GM12878 (cell line): ENCODE data around the gene IRGC. TPM values are rescaled to one million over a fixed set of nuclear protein-coding genes. Genes with fewer than 3 reads are reported as not detected.

Experiments used
- ATAC-seq: fragments of 200-7000 bp; cut with Tn5 transposase; 3 replicates; pipeline ENCODE4 v1.9.1; 2020; ENCODE audit warnings: mild to moderate bottlenecking, moderate library complexity
- BruUV-seq: library from RNA; stranded (reverse); fragments of 400-500 nt; replicated peaks from 2 replicates; lab custom pipeline; 2021; lab: Mats Ljungman, UMichigan
- CTCF ChIA-PET: fragments of 300-600 bp; sonication (Branson Sonifier 250); formaldehyde crosslinking; extraction: SDS; loops from one replicate; lab custom pipeline; 2021; ENCODE audit warnings: inconsistent platforms; lab: Yijun Ruan, JAX
- POLR2A ChIA-PET: fragments of 350-600 bp; formaldehyde crosslinking; extraction: SDS; loops from one replicate; lab custom pipeline; 2021; ENCODE audit warnings: inconsistent platforms; lab: Charles Lee
- RAD21 ChIA-PET: fragments of 300-600 bp; sonication (Branson Sonifier 250); formaldehyde crosslinking; loops from one replicate; lab custom pipeline; 2023; ENCODE audit warnings: antibody characterized with exemption; ENCODE audit not compliant: unreplicated experiment; lab: Charles Lee
- SMC1A ChIA-PET: fragments of 300-600 bp; sonication (Branson Sonifier 250); formaldehyde crosslinking; loops from one replicate; lab custom pipeline; 2023; ENCODE audit not compliant: unreplicated experiment, uncharacterized antibody; lab: Charles Lee
- DNase-seq: peaks from one replicate; pipeline ENCODE4 v3.0.0-alpha.2; 2011; ENCODE audit warnings: low read depth, low spot score
- FAIRE-seq: peaks from 3 replicates; lab custom pipeline; 2011; peaks lifted over from hg19 to GRCh38; lab: Jason Lieb, UNC
- H2AFZ ChIP-seq: 2 replicates; pipeline ENCODE4 v1.6.0; 2011; ENCODE audit warnings: low read depth, low read length, control low read depth; ENCODE audit not compliant: control insufficient read depth
- H3K27ac ChIP-seq: 2 replicates; pipeline ENCODE4 v1.5.1; 2011; ENCODE audit warnings: control low read depth; ENCODE audit not compliant: control insufficient read depth, insufficient read depth
- H3K27me3 ChIP-seq, 2 experiments: replicated peaks in 1 of 2; 2 replicates each; pipeline versions ENCODE4 v1.6.0 to v1.6.1; 2011; ENCODE audit warnings: low read length in 1 of 2; ENCODE audit not compliant: control insufficient read depth in 2 of 2, insufficient read depth in 2 of 2
- H3K36me3 ChIP-seq, 2 experiments: 2 replicates each; pipeline ENCODE4 v1.5.1; 2011; ENCODE audit warnings: low read length in 1 of 2; ENCODE audit not compliant: control insufficient read depth in 2 of 2, insufficient read depth in 2 of 2
- H3K4me1 ChIP-seq: 2 replicates; pipeline ENCODE4 v1.6.1; 2011; ENCODE audit warnings: mild to moderate bottlenecking, low read length, moderate library complexity, mixed read lengths; ENCODE audit not compliant: control insufficient read depth, insufficient read depth
- H3K4me2 ChIP-seq: 2 replicates; pipeline ENCODE4 v1.6.0; 2011; ENCODE audit warnings: control low read depth; ENCODE audit not compliant: control insufficient read depth, insufficient read depth
- H3K4me3 ChIP-seq: fragments of 200-600 bp; sonication (generic); 2 replicates; pipeline ENCODE4 v1.5.1; 2016
- H3K79me2 ChIP-seq: 2 replicates; pipeline ENCODE4 v1.6.0; 2011; ENCODE audit warnings: low read length; ENCODE audit not compliant: control insufficient read depth, insufficient read depth
- H3K9ac ChIP-seq: 2 replicates; pipeline ENCODE4 v1.8.0; 2011; ENCODE audit warnings: low read length, control low read depth, mixed read lengths; ENCODE audit not compliant: control insufficient read depth, insufficient read depth
- H3K9me3 ChIP-seq: replicated peaks from 3 replicates; pipeline ENCODE4 v1.5.1; 2011; ENCODE audit warnings: mild to moderate bottlenecking, low read length; ENCODE audit not compliant: control insufficient read depth, insufficient read depth
- H4K20me1 ChIP-seq: 2 replicates; pipeline ENCODE4 v1.6.0; 2011; ENCODE audit not compliant: control insufficient read depth, insufficient read depth
- ATF7 ChIP-seq: fragments of 450-650 bp; IDR thresholded peaks from 2 replicates; pipeline ENCODE4 v1.6.1; 2016; ENCODE audit warnings: low read depth, mild to moderate bottlenecking
- E2F4 ChIP-seq: IDR thresholded peaks from 2 replicates; pipeline ENCODE4 v1.6.1; 2012; ENCODE audit warnings: low read depth, low read length, improper control_type of control experiment
- FOXM1 ChIP-seq: IDR thresholded peaks from 2 replicates; pipeline ENCODE4 v1.6.1; 2012; ENCODE audit warnings: low read depth, mild to moderate bottlenecking, inconsistent platforms, low read length, moderate library complexity
- HCFC1 ChIP-seq: fragments of 150-350 bp; IDR thresholded peaks from 2 replicates; pipeline ENCODE4 v1.6.1; 2014; ENCODE audit warnings: low read length
- KAT2A ChIP-seq: conservative IDR thresholded peaks from 2 replicates; pipeline ENCODE4 v1.6.1; 2011; ENCODE audit warnings: low read depth, low read length; ENCODE audit not compliant: control insufficient read depth
- KLF5 ChIP-seq: fragments of 450-650 bp; IDR thresholded peaks from 2 replicates; pipeline ENCODE4 v1.6.1; 2014; ENCODE audit warnings: mild to moderate bottlenecking; ENCODE audit not compliant: partially characterized antibody
- MEF2A ChIP-seq: IDR thresholded peaks from 2 replicates; pipeline ENCODE4 v1.6.1; 2011; ENCODE audit warnings: low read depth, mild to moderate bottlenecking, low read length, moderate library complexity; ENCODE audit not compliant: insufficient read depth
- MTA3 ChIP-seq: IDR thresholded peaks from 2 replicates; pipeline ENCODE4 v1.6.1; 2012; ENCODE audit warnings: low read length, inconsistent platforms, borderline replicate concordance
- MYB ChIP-seq: fragments of 150-350 bp; IDR thresholded peaks from 2 replicates; pipeline ENCODE4 v1.6.1; 2014; ENCODE audit warnings: mild to moderate bottlenecking, low read depth, low read length, borderline replicate concordance
- MYC ChIP-seq: IDR thresholded peaks from 2 replicates; pipeline ENCODE4 v1.6.1; 2011; ENCODE audit warnings: mild to moderate bottlenecking, low read length, moderate library complexity, inconsistent platforms; ENCODE audit not compliant: insufficient read depth, insufficient replicate concordance, insufficient read length, severe bottlenecking
- NFYB ChIP-seq: IDR thresholded peaks from 2 replicates; pipeline ENCODE4 v1.6.1; 2011; ENCODE audit warnings: low read depth, mild to moderate bottlenecking, low read length, improper control_type of control experiment, moderate library complexity; ENCODE audit not compliant: insufficient read depth
- PAX8 ChIP-seq: fragments of 450-650 bp; IDR thresholded peaks from 2 replicates; pipeline ENCODE4 v1.6.1; 2017; ENCODE audit warnings: mild to moderate bottlenecking, moderate library complexity
- POLR2AphosphoS5 ChIP-seq: IDR thresholded peaks from 2 replicates; pipeline ENCODE4 v1.6.1; 2011; ENCODE audit warnings: mild to moderate bottlenecking, low read length, inconsistent platforms
- POU2F2 ChIP-seq: IDR thresholded peaks from 3 replicates; pipeline ENCODE4 v1.6.1; 2011; ENCODE audit warnings: low read depth, mild to moderate bottlenecking, low read length, borderline replicate concordance
- RCOR1 ChIP-seq: conservative IDR thresholded peaks from 2 replicates; pipeline ENCODE4 v1.6.1; 2012; ENCODE audit warnings: low read depth, low read length, improper control_type of control experiment
- SIN3A ChIP-seq: IDR thresholded peaks from 2 replicates; pipeline ENCODE4 v1.6.1; 2012; ENCODE audit warnings: low read depth, low read length, improper control_type of control experiment
- SIX5 ChIP-seq: IDR thresholded peaks from 2 replicates; pipeline ENCODE4 v1.6.1; 2011; ENCODE audit warnings: mild to moderate bottlenecking, low read depth, low read length, moderate library complexity; ENCODE audit not compliant: severe bottlenecking
- SMAD5 ChIP-seq: IDR thresholded peaks from 2 replicates; pipeline ENCODE4 v1.6.1; 2016; ENCODE audit warnings: antibody characterized with exemption, low read depth
- SP1 ChIP-seq: IDR thresholded peaks from one replicate; pipeline ENCODE4 v1.6.1; 2011; ENCODE audit warnings: low read depth, low read length
- STAT3 ChIP-seq: IDR thresholded peaks from 2 replicates; pipeline ENCODE4 v1.6.1; 2011; ENCODE audit warnings: low read depth, low read length, improper control_type of control experiment
- TAF1 ChIP-seq: IDR thresholded peaks from 2 replicates; pipeline ENCODE4 v1.6.1; 2011; ENCODE audit warnings: mild to moderate bottlenecking, low read depth, low read length, borderline replicate concordance
- YBX1 ChIP-seq: fragments of 450-650 bp; IDR thresholded peaks from 2 replicates; pipeline ENCODE4 v1.6.1; 2016; ENCODE audit warnings: antibody characterized with exemption
- ZNF384 ChIP-seq: IDR thresholded peaks from 2 replicates; pipeline ENCODE4 v1.6.1; 2012; ENCODE audit warnings: low read depth, mild to moderate bottlenecking, low read length, improper control_type of control experiment, borderline replicate concordance
- WGBS: methylation state at CpG from one replicate; pipeline ENCODE4 v1.1.6; 2016; ENCODE audit warnings: low lambda C conversion rate; ENCODE audit not compliant: insufficient replicate concordance, insufficient coverage; ENCODE audit errors: missing lambda C conversion rate; 5-methylcytosine and 5-hydroxymethylcytosine counted together
- in situ Hi-C: fragments of 300-500 bp; cut with MboI; formaldehyde crosslinking; loops from 9 replicates; pipeline ENCODE4 v1.14.3; 2018; ENCODE audit warnings: mixed read lengths
- intact Hi-C: fragments of 100-400 bp; cut with micrococcal nuclease; formaldehyde crosslinking; loops from one replicate; pipeline ENCODE4 v1.14.2; 2022; ENCODE audit not compliant: unreplicated experiment
- polyA plus RNA-seq, 11 experiments: library from polyadenylated mRNA; depleted of rRNA in 4 of 11; unstranded in 6 of 11; stranded (reverse) in 5 of 11; fragments of >200 nt; fragmentation: Nextera tagmentation in 4 of 11; fragmentation: Illumina TruSeq in 1 of 11; extraction: Ambion mirVana in 4 of 11; extraction: Trizol in 1 of 11; gene quantifications; 1 replicate in 1 of 11; 2 replicates in 10 of 11; pipeline versions ENCODE4 v1.2.1 to v1.2.3, GENCODE V29; 2011 to 2016; ENCODE audit warnings: inconsistent platforms in 2 of 11, missing spikeins in 2 of 11, low read depth in 1 of 11
- total RNA-seq, 4 experiments: library from RNA; depleted of rRNA in 3 of 4; stranded (reverse); fragments of >200 nt in 3 of 4; fragmentation: Illumina TruSeq in 1 of 4; extraction: Trizol in 1 of 4; gene quantifications; 2 replicates each; pipeline versions ENCODE4 v1.2.1 to v1.2.3, GENCODE V29; 2013 to 2021

Gene IRGC
- total and polyA plus RNA-seq, 10 of the 15 experiments (the other 5 are each of a cell fraction or from before 2014, with no cell fraction given), result 0.04 TPM; not detected in 9

DNA sequence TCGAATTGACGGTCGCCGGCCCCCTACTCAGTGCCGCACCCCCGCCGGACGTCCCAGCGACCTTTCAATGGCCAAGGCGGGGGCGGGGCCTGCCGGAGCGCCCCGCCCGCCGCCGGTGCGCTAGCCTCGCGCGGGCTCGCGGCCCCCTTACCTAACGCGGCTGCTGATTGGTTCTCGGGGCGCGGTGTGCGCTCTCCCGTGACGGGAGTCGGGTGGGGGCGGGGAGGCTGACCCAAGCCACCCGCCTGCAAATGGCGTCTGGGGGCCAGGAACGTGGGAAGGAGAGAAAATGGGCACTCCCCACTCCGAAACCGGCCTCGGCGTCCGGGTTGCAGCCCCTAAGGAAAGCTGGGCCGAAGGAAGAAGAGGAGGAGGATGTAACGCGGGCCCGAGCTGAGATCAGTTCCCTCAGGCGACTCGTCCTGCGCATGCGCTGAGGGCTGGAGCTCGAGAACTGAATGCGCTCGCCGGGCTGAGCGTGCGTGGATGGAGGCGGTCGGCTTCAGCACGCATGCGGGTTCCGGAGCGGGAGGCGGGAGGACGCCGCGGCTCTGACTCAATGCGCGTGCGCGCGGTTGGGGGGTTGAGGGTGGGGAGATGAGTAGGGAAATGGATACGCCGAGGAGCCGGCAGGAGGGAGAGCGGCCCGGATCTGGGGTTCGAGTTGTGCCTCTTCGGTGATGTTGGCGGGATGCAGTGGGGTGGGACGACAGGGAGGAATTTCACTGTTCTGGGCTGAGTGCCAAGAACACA is 38.8 kb downstream of the IRGC start, which contains the start of gene SMG9 (continued):
- TF ChIP-seq SIX5 (no peak), SIN3A (peak; percentile 20), SMAD5 (peak; percentile 59), ATF7 (no peak), KAT2A (no peak), ZNF384 (no peak), MEF2A (peak; percentile 24; the same call in 1 of the 2 replicates), MTA3 (no peak; the same call in 1 of the 2 replicates), HCFC1 (no peak; the same call in 1 of the 2 replicates), MYB (no peak), YBX1 (no peak)
- TF ChIP-seq, all 136 proteins: peak for 47

DNA sequence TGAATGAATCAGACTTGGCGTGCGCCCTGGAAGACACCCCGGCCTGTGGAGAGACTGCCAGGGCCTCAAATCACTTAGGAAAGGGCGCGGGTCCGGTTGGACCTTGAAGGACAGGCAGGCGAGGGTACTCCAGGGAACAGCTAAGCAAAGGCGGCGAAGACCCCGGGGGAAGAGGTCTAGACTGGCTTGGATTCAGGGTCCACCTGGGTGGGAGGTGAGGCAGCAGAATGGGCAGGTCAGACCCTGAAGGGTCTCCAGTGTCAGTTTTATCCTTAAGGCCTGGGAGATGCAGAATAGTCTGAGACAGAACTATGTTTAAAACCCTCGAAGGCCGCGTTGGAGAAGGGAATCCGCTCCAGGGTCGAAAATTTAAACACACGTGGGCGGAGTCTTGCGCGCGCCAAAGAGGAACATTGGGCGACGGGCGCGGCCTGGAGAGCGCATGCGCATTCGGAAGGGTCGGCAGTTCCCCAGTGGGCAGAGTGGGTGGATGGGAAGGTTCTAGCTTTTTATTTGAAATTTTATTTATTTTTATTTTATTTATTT is 39.5 kb downstream of the IRGC start:
- Histone ChIP-seq H3K79me2 (peaks cover 41% of the 10 kb centered on the region), H3K27ac (peak overlapping the region; percentile 98), H3K4me3 (peak overlapping the region; percentile 84), H3K4me2 (peak overlapping the region; percentile 97), H3K9me3 (no peaks in the 10 kb centered on the region), H3K27me3 (no peaks in the 10 kb centered on the region), H3K36me3 (0 out of 4 replicates have a peak, but pooled peaks cover 0 to under 1% of the 10 kb centered on the region in 2 experiments), H4K20me1 (no peaks in the 10 kb centered on the region), H3K4me1 (peaks cover 47% of the 10 kb centered on the region), H2AFZ (peak overlapping the region; percentile 83), H3K9ac (peak overlapping the region; percentile 98)
- ChIA-PET RAD21 (interaction anchor here (0.6 to 8.2 kb wide), 10 partner anchors 9 to 87 kb away, joined by 3 to 167 read pairs (median 6); partner anchors contain the start of gene KCNN4), POLR2A (interaction anchor here (0.7 to 18.9 kb wide), 8 partner anchors 8 to 180 kb away, joined by 3 to 389 read pairs (median 6); partner anchors contain the start of genes KCNN4 and ZNF45), CTCF (interaction anchor here (2.1 to 20.8 kb wide), 5 partner anchors 10 to 87 kb away, joined by 5 to 324 read pairs (median 20); partner anchors contain the start of gene KCNN4), SMC1A (interaction anchor here (1.1 to 20.1 kb wide), 5 partner anchors 8 to 86 kb away, joined by 3 to 325 read pairs (median 12); partner anchors contain the start of genes KCNN4 and PLAUR)
- under 1% methylated on average over 28 of the region's 28 CpGs for WGBS
- in situ Hi-C loops (loop anchor here (25.0 kb wide), 2 partner anchors 1707 to 1818 kb away; partner anchors contain the start of genes ERFL and FOSB), intact Hi-C loops (no loop called here)
- ATAC-seq, result peak; percentile 29
- BruUV-seq, result TSS peak; percentile 96
- no peak for DNase-seq
- no peak for FAIRE-seq
- TF ChIP-seq PAX8 (no peak), FOXM1 (peak; percentile 28; the same call in 1 of the 2 replicates), KLF5 (peak; percentile 62), POU2F2 (0 out of 3 replicates have a peak, but pooled peaks have one; percentile 26), TAF1 (no peak), MYC (no peak), E2F4 (peak; percentile 91), RCOR1 (no peak), POLR2AphosphoS5 (peak; percentile 36), SP1 (peak; percentile 27), NFYB (peak; percentile 79; the same call in 1 of the 2 replicates), STAT3 (no peak)
